Suprapubic skin (tissue), 4 donors: Measurements from ENCODE around the gene RWDD1.

Source experiments
- POLR2A ChIP-seq, 2 donors: fragments of 450-650 bp; IDR thresholded peaks; one replicate each; pipeline ENCODE4 v1.6.1; 2017; ENCODE audit warnings: antibody characterized with exemption in 2 of 2, mild to moderate bottlenecking in 2 of 2, moderate library complexity in 2 of 2
- POLR2AphosphoS5 ChIP-seq, 3 donors: sonication (generic); formaldehyde crosslinking; IDR thresholded peaks; one replicate each; pipeline ENCODE4 v1.6.1; 2017; ENCODE audit warnings: antibody characterized with exemption in 3 of 3
- TF ChIP-seq, protein P1 (sequence below), 2 donors: fragments of 200-600 bp in 1 of 2; fragments of 450-650 bp in 1 of 2; sonication (generic) in 1 of 2; IDR thresholded peaks; one replicate each; pipeline ENCODE4 v1.5.1; 2016 to 2019; ENCODE audit warnings: antibody characterized with exemption in 2 of 2, mild to moderate bottlenecking in 1 of 2, moderate library complexity in 1 of 2

DNA sequence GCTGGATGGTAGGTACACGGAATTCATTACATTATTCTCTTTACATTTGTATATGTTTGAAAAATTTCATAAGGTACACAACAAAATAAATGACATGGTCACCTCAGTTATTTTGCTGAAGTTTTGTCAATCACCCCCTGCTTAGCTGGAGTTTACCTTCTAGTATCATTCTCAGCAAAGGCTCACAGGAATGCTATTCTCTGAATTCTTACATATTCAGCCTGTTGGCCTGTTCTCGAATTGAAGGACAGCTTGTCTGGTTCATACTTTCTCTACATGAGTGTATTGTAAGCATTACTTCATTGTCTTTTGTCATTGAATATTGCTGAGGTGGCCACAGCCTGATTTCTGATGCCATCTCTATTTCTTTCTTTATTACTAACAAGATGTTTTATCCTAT, 47.1 kb upstream of the RWDD1 start:
- TF ChIP-seq, protein P1, sequence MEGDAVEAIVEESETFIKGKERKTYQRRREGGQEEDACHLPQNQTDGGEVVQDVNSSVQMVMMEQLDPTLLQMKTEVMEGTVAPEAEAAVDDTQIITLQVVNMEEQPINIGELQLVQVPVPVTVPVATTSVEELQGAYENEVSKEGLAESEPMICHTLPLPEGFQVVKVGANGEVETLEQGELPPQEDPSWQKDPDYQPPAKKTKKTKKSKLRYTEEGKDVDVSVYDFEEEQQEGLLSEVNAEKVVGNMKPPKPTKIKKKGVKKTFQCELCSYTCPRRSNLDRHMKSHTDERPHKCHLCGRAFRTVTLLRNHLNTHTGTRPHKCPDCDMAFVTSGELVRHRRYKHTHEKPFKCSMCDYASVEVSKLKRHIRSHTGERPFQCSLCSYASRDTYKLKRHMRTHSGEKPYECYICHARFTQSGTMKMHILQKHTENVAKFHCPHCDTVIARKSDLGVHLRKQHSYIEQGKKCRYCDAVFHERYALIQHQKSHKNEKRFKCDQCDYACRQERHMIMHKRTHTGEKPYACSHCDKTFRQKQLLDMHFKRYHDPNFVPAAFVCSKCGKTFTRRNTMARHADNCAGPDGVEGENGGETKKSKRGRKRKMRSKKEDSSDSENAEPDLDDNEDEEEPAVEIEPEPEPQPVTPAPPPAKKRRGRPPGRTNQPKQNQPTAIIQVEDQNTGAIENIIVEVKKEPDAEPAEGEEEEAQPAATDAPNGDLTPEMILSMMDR (IDR thresholded peaks at IDR 0.05) = no peak
- TF ChIP-seq POLR2AphosphoS5 (IDR thresholded peaks at IDR 0.05) = no peak
- TF ChIP-seq POLR2A (IDR thresholded peaks at IDR 0.05) = no peak
